HG03378 (cell line): ENCODE results near the gene KDM5B.
"Not testable (repeated sequence)": the region's sequence is repeated elsewhere in the genome, so short reads cannot be mapped to it uniquely, and the experiment has no call there.

ENCODE experiments used
- ATAC-seq: cut with Tn5 transposase; IDR thresholded peaks from one replicate; pipeline ENCODE4 v1.9.1; 2021; ENCODE audit warnings: mild to moderate bottlenecking, moderate library complexity; ENCODE audit not compliant: unreplicated experiment

Gene KDM5B

DNA sequence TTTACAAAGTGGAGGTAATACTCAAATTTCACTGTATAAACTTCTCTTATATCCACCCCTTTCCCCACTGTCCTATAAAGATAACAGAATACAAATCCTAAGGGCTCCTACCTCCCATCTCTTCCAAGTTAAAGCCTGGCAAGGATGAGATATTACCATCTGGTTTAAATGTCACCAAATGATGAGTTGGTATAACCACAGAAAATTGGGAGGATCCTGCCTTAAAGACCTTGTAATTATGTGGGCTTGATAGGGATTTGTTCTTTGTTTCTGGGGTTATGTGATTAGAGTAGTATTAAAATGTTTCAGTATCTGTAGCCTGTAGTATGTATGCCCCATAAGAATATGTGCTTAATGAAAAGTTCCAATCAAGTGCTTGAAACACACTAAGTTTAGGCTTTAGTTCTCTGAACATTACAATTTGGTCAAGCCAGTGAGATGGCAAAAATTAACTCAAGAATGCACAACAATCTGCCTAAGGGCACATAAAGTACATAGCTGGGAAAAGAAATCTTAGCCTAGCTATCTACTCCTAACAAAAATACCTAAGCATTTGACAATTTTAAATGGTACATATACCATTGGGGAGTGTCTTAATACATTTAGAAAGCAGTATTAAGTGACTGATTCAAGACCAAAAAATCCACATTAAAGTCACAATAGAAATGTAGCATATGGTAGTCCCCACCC is 14.0 kb downstream of the KDM5B start:
- ATAC-seq = no peak

DNA sequence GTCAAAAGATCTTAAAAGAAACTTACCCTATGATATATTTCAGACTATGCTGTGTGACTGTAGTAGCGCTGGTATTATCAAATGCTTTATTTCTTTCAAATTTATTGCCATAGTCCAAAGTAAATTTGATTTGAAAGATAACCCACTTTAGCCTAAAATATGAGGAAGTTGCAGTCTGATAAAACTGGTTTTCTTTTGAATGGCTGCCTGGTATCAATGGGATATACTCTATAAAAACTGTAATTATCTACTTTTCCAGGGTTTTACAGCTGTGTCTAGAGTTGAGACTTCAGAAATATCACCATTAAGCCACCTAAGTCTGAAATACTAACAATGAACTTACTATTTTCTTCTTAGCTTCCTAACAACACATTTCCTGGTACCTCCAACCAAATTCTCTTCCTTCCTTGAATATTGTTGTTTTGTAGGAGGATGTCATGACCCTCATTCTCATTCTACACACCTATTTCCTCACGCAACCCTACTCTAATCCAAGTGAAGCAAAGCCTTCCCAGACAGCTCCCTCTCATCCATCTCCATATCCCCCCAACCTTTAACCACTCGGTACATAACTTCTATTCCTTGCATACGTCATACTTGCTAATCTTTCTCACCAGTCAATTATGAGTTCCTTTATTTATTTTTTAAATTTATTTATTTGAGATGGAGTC is 17.0 kb downstream of the KDM5B start:
- no peak for ATAC-seq

DNA sequence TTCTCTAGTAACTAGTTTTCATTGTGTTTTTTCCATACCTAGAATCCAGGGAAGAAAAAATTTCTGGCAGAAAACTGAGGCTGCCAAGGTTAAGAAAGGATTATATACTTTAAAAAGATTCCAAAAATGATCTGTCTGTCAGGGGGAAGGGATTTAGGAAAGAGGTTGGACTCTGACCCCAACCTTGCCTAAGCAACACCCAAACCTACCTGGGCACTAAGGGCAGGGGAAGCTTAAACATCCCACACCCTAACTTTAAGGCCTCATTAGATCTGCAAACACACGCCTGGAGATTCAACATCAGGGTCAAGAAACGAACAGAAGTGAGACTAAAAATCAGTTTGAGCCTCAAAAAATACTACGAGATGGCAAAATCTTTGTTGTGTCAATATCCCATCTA is 19.4 kb downstream of the KDM5B start:
- ATAC-seq = no peak

DNA sequence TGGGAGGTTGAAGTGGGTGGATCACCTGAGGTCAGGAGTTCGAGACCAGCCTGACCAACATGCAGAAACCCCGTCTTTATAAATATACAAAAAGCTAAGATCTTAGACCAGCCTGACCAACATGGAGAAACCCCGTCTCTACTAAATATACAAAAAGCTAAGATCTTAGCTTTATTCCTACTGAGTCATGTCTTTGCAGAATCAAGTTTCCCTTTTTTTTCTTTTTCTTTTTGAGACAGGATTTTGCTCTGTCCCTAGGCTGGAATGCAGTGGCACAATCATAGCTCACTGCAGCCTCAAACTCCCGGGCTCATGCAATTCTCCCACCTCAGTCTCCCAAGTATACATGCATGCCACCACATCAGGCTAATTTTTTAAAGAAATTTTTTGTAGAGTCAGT is 21.4 kb downstream of the KDM5B start:
- no peak for ATAC-seq

DNA sequence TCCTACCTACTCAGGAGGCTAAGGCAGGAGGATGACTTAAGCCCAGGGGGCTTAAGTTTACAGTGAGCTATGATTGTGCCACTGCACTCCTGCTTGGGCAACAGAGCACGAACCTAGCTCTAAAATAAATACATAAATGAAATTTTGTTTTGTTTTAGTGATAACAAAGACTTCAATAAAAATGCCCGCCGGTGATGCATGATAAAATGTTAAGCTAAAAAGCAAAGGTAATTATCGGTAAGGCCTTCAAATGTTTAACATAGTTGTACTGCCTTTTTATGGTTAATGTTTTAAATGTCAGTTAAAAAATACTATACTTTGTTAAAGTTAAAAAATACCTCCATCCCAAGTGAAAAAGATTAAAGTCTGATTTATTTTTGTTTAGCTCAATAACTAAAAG is 27.0 kb downstream of the KDM5B start:
- ATAC-seq = no peak

DNA sequence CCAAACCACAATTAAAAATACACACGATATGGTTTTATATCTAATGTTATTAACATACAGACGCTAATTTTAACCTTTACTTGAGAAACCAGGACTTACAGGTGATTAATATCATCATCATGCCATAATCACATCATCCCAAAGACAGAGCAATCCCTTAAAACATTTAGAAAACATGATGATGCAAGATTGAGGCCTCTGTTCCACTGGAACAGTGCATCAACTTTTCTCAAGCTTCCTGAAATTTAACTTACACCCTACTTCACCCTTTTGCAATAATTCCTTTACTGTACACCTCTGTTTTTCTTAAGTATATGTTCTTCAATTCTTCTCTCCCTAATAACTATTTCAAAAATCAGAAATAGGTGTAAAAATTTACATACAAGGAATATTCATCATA is 38.1 kb downstream of the KDM5B start:
- ATAC-seq = no peak

DNA sequence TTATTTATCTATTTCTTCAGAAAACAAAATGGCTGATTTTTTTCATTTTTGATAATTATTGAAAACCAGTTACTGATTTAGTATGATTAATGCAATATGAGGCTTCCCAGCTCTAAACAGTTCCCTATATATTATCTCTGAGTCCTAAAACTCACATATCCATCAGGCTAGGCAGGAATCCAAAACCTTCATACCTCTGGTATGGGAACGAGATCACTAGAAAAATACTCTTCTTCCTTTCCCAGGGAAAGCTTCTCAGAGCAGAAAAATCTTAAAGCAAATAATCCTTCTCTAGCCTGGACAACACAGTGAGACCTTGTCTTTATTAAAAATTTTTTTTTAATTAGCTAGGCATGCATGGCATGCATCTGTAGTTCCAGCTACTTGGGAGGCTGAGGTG is 42.5 kb downstream of the KDM5B start:
- ATAC-seq = no peak

DNA sequence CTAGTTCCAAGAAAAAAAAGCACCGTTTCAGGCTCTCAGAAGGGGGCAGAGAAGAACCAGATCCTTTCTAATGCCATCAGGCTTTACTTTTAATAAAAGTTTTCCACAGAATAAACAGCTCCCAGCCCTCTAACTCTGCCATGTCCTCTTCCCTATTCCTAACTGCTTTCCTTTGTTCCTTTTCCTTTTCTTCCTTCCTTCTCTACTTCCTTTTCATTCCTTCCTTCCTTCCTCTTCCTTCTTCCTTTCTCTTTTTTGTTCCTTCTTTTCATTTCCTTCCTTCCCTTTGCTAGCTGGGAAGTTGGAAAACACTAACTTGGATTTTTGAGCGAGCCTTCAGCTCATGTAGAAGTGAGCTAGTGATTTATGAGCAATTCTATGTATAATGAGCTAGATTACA is 46.2 kb downstream of the KDM5B start:
- no peak for ATAC-seq

DNA sequence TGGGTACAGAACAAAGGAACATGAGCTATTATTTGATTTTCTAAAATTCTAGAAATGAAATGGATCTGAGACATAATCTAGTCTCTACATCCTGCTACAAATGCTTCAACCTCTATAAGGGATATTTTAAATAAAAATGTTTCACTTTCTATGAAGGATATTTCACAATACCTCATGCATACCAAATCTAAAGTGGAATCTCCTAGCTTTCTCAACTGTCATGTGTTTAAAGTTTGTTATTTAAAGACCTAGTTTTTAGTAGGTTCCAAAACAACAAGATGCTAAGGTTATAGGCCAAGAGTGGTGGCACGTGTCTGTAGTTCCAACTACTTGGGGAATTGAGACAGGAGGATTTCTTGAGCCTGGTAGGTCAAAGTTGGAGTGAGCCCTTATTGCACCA is 47.6 kb downstream of the KDM5B start:
- no peak for ATAC-seq

DNA sequence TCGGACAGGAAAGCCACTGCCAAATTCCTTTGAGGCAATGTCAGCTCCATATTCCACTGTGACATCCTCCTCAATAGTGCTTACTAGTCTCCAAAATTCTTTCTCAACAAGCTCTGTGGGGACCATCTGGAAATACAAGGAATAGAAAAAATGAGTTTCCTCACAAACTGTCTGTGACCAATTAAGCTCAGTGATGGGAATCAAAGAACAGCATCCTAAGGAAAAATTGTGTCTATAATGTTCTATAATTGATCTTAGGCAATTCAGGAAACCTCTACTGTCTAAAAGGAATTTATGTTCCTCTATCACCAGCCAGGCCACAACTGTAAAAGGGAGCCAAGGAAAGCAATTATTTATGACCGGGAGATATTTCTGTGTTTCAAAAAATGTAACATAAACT is 51.8 kb downstream of the KDM5B start:
- no peak for ATAC-seq

DNA sequence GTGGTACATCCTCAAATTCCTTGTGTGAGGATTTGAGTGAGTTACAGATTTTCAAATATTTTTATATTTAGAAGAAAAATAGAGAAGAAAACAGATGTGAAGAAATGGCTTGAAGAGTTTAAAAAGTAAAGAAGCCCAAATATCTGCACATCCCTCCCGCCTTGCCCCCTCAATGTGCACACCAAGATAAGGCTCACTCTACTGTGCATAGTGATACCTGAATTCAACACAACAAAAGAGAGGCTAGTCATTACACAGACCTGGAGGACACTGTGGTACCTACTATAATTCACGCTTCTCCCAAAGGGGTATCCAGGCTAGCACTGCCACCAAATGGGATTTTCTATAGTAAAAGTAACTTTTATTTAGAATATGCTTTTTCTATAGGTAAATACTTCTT is 53.9 kb downstream of the KDM5B start:
- no peak for ATAC-seq

DNA sequence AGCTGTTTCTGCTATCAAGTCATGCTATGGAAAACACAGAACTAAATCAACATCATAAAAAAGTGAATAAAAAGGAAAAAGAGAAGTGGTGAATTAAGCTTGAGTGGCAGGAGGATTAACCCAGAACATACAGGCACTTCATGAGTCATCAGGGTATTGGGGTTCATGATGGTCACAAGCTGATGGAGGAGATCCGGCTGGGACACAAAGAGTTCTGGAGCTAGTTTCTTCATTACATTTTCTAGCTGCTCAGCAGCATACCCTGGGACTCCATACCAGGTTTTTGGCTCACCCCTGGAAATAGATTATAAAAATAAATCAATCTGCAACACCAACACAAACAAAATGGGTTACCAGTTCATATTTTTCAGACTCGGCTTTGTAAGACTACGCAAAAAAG is 55.4 kb downstream of the KDM5B start:
- ATAC-seq = no peak

DNA sequence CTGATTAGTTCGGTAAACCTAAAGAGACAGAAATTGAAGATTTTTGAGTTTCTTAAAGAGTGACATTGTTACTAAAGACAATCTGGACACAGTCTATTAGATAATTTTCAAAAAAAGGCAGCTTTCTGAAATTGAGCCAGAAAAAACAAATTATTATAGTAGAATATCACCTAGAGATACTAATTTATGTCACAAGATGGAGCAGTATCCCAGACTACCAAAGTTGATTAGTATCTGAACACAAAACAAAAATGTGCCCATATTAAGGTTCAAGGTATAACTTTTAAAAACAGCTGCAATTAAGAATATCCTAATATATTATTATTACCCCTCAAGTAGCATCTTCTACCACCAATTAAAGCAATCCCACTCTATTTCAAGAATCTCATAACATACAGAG is 57.5 kb downstream of the KDM5B start:
- no peak for ATAC-seq

DNA sequence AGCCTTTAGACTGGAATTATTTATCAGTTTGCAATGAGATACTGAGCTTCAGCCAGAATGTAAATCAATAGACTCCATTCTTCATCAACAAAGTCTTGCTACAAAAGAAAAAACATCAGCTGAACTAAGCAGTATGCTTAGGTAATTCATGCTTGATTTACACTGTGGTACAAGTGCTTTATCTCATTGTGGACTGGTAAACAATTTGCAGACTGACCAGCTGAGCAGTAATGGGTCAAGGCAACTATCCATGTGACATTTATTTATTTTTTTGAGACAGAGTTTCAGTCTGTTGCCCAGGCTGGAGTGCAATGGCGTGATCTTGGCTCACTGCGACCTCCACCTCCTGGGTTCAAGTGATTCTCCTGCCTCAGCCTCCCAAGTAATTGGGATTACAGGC is 58.2 kb downstream of the KDM5B start:
- no peak for ATAC-seq

DNA sequence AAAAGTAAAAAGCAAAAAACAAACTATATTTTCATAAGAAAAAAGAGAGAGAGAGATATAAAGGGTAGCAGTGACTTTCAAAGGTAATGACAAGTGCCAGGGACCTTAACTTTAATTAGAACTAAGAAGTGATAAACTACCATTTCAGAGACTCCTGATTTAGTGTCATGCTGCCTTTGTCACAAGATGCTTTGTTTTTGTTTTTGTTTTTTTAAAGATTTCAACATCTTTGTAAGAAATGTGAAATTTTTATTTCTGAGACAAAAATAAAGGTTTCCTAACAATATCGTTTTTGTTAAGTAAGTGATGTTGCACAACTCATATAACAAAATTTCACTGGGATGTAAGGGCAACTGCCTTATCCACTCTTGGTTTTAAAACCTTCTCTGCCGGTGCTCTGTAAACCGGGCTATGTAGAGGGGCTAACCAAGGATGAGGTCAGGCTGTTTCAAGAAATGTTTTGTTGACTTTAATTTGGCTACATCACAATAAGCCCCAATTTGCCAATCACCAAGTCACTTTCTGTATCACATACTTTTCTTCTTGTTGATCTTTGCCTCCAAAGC is 62.8 kb downstream of the KDM5B start:
- ATAC-seq = no peak

DNA sequence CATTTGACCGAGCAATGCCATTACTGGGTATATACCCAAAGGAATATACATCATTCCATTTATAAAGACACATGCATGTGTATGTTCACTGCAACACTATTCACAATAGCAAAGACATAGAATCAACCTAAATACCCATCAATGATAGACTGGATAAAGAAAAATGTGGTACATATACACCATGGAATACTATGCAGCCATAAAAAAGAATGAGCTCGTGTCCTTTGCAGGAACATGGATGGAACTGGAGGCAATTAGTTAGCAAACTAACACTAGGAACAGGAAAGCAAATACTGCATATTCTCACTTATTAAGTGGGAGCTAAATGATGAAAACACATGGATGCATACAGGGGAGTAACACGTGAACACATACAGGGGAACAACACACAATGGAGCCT is 63.5 kb downstream of the KDM5B start:
- ATAC-seq = not testable (repeated sequence)

DNA sequence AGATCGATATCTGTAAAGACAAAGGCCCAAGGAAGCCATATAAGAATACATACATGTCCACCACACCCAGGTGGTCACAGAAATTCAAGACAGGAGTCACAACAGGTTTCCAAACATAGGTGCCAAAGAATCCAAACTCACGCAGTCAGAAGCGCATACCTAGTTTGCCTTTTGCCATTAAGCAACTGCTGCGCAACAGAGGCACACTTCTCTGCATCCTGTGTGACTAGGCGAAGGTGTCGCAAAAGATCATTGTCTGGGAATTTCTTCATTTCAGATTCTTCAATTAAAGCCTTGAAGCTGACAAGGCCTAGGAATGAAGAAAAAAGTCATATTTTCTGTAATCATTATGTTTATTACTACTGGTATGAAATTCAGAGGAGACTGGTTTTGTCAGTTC is 65.7 kb downstream of the KDM5B start:
- no peak for ATAC-seq

DNA sequence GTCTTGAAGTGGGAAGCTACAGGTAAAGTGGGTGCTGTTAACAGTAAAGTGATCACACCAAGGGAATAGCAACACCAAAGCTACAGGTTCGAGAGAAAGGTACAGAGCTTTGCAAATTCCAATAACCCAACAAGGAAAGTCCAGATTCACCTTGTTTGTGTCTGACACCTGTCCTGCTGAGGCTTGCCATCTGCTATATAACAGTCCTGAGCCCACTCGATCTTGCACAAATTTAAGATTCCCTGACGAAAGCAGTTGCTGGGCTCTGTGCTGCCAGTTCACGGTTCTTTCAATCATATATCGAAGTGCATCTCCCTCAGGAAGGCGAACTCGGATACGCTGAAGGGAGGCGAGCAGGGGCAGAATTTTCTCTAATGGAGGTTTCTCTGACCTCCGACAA is 75.0 kb downstream of the KDM5B start:
- no peak for ATAC-seq

DNA sequence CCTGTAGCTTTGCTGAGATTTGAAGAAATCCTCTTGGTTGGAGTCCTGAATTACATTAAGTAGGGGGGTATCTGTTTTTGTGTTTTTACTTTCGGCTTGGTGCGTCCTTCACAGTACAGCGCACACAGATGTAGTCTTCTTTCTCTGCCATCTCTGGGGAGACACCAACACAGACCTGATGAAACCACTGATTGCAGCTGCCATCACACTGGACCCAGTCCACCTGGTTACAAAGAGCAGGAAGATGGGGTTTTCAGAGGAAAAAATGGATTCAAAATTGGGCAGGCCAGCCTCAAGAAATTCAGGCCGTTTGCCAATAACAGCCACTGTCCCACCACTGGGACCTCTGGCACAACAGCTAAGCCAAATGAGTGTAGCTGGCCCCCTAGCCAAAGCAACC is 79.3 kb downstream of the KDM5B start:
- ATAC-seq = no peak

DNA sequence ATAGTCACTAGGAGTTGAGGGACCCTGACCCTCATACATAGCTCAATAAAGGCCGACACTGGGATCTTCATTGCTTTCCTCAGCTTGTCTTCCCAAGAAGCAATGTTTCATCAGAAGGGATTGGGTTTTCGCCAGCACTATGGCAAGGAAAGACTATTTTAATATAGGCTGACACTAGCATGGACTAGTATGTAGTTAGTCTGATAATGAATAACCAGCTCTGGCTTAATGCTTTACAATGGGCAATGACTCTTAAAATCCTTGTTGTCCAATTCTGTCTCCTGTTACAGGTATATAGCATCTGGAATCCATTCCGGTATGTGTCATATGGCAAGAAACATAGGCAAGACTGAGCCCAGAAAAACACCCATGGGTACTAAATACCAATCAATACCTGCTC is 82.7 kb downstream of the KDM5B start:
- ATAC-seq = no peak

DNA sequence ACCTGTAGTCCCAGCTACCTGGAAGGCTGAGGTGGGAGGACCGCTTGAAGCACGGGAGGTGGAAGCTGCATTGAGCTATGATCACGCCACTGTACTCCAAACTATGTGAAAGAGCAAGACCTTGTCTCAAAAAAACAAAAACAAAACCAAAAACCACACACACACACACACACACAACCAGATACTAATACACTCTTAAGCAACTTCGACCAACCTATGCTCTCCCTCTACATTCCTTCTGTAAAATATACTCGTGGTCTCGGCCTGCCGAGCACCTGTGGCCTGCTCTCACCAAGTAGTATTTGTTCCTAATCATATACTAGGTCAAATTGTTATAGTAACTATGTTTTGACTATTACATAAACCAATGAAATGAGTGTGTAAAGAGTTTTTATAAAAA is 84.5 kb downstream of the KDM5B start:
- ATAC-seq = no peak

DNA sequence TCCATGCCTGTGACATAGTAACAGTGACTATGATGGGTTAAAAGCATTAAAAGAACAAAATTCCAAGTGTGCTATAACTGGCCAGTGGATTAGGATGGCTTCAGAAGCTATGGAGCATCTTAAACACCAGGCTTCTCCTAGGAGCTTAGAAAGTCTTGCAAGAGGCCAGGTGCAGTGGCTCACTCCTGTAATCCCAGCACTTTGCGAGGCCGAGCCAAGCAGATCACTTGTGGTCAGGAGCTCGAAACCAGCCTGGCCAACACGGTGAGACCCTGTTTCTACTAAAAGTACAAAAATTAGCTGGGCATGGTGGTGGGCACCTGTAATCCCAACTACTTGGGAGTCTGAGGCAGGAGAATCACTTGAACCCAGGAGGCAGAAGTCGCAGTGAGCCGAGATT is 85.2 kb downstream of the KDM5B start:
- not testable (repeated sequence) for ATAC-seq

DNA sequence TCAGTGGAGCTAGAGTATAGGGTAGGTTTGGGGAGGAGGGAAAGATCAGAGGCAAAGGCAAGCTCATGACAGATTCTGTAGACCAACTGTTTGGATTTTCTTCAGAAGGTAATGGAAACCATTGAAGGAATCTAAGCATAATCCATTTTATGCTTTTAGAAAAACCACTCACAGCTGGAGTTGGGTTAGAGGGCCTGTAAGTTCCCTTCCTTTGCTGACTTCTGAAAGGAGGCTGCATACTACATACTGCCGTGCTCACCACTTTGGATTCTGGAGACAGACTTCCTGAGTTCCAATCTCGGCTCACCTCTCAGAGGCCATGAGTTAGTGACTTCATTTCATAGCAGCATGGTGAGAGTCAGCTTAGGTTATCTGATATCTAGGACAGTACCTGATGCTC is 91.6 kb downstream of the KDM5B start:
- no peak for ATAC-seq
